ENCODE measurements around the gene CIZ1. TPM values are rescaled to one million over a fixed set of nuclear protein-coding genes. Genes with fewer than 3 reads are reported as not detected.

Gene CIZ1
- total RNA-seq, 1 experiment from 2014 or later: 104 TPM

GRCh38 chr9:128218172-128218517, 26.8 kb upstream of the CIZ1 start:
- H3K4me2 ChIP-seq (ENCODE audit: insufficient read depth, insufficient read length, low read length): peak overlapping the region; percentile 36
- no CpG with 5 or more reads among the region's 11 CpGs for WGBS (ENCODE audit: extremely low coverage, insufficient read length, low lambda C conversion rate)
- H3K4ac ChIP-seq (ENCODE audit: low read depth, low read length): no peak overlapping the region
- H3K18ac ChIP-seq (ENCODE audit: insufficient read length, low read depth, low read length): no peak overlapping the region
- TF ChIP-seq CTCF (conservative IDR thresholded peaks at IDR 0.05): no peak
- H3K79me1 ChIP-seq (ENCODE audit: insufficient read depth, low read depth, low read length, poor library complexity, severe bottlenecking): no peaks in the 10 kb centered on the region
- H3K4me1 Mint-ChIP-seq: peaks cover 12 to 14% of the 10 kb centered on the region in 2 experiments
- H4K20me1 ChIP-seq (ENCODE audit: control insufficient read depth, insufficient read depth, insufficient read length): peaks cover 4% of the 10 kb centered on the region
- H2BK15ac ChIP-seq (ENCODE audit: low read depth, low read length): no peak overlapping the region
- no peak overlapping the region for H2BK5ac ChIP-seq (ENCODE audit: insufficient read length, low read length)
- no peak overlapping the region for H2BK20ac ChIP-seq (ENCODE audit: low read depth, low read length, poor library complexity, severe bottlenecking)
- no peak overlapping the region for H3K14ac ChIP-seq (ENCODE audit: insufficient read depth, low read length)
- H4K5ac ChIP-seq (ENCODE audit: insufficient read length, low read depth, low read length): no peak overlapping the region
- no peak overlapping the region for H3K9ac ChIP-seq (ENCODE audit: extremely low read depth, insufficient read length, low read length)
- no peak overlapping the region for H4K8ac ChIP-seq (replicated peaks; ENCODE audit: insufficient read length, low read depth, low read length)
- H3K27me3 Mint-ChIP-seq (ENCODE audit: low read depth): no peaks in the 10 kb centered on the region; the same call in 1 of the 2 replicates
- H3K23me2 ChIP-seq (ENCODE audit: insufficient read length, low read depth, low read length, poor library complexity, severe bottlenecking): peaks cover 3% of the 10 kb centered on the region
- peak overlapping the region; percentile 7 to 87 (median 59); a peak in 5 of 7 replicates for H3K27ac Mint-ChIP-seq
- H3K56ac ChIP-seq (ENCODE audit: insufficient read length, low read depth, low read length): no peak overlapping the region
- no peak overlapping the region for H2BK120ac ChIP-seq (ENCODE audit: low read depth, low read length, poor library complexity, severe bottlenecking)
- no peaks in the 10 kb centered on the region for H3K9me3 ChIP-seq (ENCODE audit: control insufficient read depth, low read depth, low read length)
- H3K36me3 Mint-ChIP-seq (ENCODE audit: insufficient read depth in 1 of 3, low read depth in 3 of 3): peaks cover 8 to 36% (median 27%) of the 10 kb centered on the region in 3 experiments
- no peak overlapping the region for H3K23ac ChIP-seq (ENCODE audit: insufficient read length, low read depth, low read length)
- no peaks in the 10 kb centered on the region for H3K27me3 ChIP-seq (ENCODE audit: insufficient read depth, low read length)
- no peak overlapping the region for H2AFZ ChIP-seq (ENCODE audit: low read length)
- no peak for DNase-seq
- no peak overlapping the region for H3K27ac ChIP-seq (ENCODE audit: insufficient read length, low read depth, low read length)
- no peak overlapping the region for H2BK12ac ChIP-seq (ENCODE audit: insufficient read length, low read depth, low read length)
- no peaks in the 10 kb centered on the region for H3K9me3 Mint-ChIP-seq
- H3K4me1 ChIP-seq (ENCODE audit: insufficient read depth, low read length): no peaks in the 10 kb centered on the region
- no peak overlapping the region for H2AK5ac ChIP-seq (ENCODE audit: insufficient read length, low read length)
- no peak overlapping the region for H4K91ac ChIP-seq (ENCODE audit: insufficient read length, low read depth, low read length)
- no peak overlapping the region for H3T11ph ChIP-seq (ENCODE audit: low read length)
- H3K4me3 Mint-ChIP-seq: peak overlapping the region; percentile 63 to 66
- no peaks in the 10 kb centered on the region for H3K79me2 ChIP-seq (ENCODE audit: insufficient read depth, low read length)

Measured in H9 (cell line).